Rectal smooth muscle tissue (tissue), 1 donor: Measurements from ENCODE around the gene DHX35.
A peak's percentile ranks its signal among the peaks of the same experiment; 100 is the strongest.

Experiments used
- H3K27ac ChIP-seq: one replicate; pipeline ENCODE4 v1.7.0; 2013; ENCODE audit warnings: low read depth, low read length, inconsistent platforms
- H3K27me3 ChIP-seq: one replicate; pipeline ENCODE4 v1.7.0; 2013; ENCODE audit warnings: low read length; ENCODE audit not compliant: control insufficient read depth, insufficient read depth
- H3K36me3 ChIP-seq: one replicate; pipeline ENCODE4 v1.7.0; 2013; ENCODE audit warnings: low read length; ENCODE audit not compliant: control insufficient read depth, insufficient read depth
- H3K4me1 ChIP-seq: one replicate; pipeline ENCODE4 v1.7.0; 2013; ENCODE audit warnings: low read length; ENCODE audit not compliant: control insufficient read depth, insufficient read depth
- H3K4me3 ChIP-seq: one replicate; pipeline ENCODE4 v1.7.0; 2013; ENCODE audit warnings: low read length
- H3K9ac ChIP-seq: one replicate; pipeline ENCODE4 v1.7.0; 2013; ENCODE audit warnings: low read length

The DHX35 gene

GRCh38 chr20:38969708-38970107, 7.6 kb downstream of the DHX35 start:
- Histone ChIP-seq H3K27me3 (no peaks in the 10 kb centered on the region), H3K4me3 (no peak overlapping the region), H3K27ac (peak overlapping the region; percentile 63), H3K4me1 (no peaks in the 10 kb centered on the region), H3K9ac (no peak overlapping the region), H3K36me3 (no peaks in the 10 kb centered on the region)

GRCh38 chr20:38970302-38970701, 8.2 kb downstream of the DHX35 start:
- Histone ChIP-seq H3K4me3 (no peak overlapping the region), H3K27me3 (no peaks in the 10 kb centered on the region), H3K9ac (no peak overlapping the region), H3K36me3 (no peaks in the 10 kb centered on the region), H3K27ac (peak overlapping the region; percentile 63), H3K4me1 (no peaks in the 10 kb centered on the region)

GRCh38 chr20:38973107-38973506, 11.0 kb downstream of the DHX35 start:
- Histone ChIP-seq H3K36me3 (no peaks in the 10 kb centered on the region), H3K27ac (peak overlapping the region; percentile 6)

GRCh38 chr20:38973645-38974044, 11.5 kb downstream of the DHX35 start:
- Histone ChIP-seq H3K4me1 (no peaks in the 10 kb centered on the region), H3K4me3 (no peak overlapping the region), H3K9ac (no peak overlapping the region), H3K27me3 (no peaks in the 10 kb centered on the region), H3K36me3 (no peaks in the 10 kb centered on the region), H3K27ac (no peak overlapping the region)

More at GRCh38 chr20:38973107-38973506, 11.0 kb downstream of the DHX35 start:
- no peak overlapping the region for H3K4me3 ChIP-seq
- H3K9ac ChIP-seq: no peak overlapping the region
- H3K4me1 ChIP-seq: no peaks in the 10 kb centered on the region
- no peaks in the 10 kb centered on the region for H3K27me3 ChIP-seq

- Histone ChIP-seq H3K36me3 (no peaks in the 10 kb centered on the region), H3K4me1 (no peaks in the 10 kb centered on the region), H3K27ac (no peak overlapping the region), H3K4me3 (no peak overlapping the region), H3K9ac (no peak overlapping the region), H3K27me3 (no peaks in the 10 kb centered on the region)
Observed at GRCh38 chr20:38975539-38976120, 13.5 kb downstream of the DHX35 start.

- Histone ChIP-seq H3K9ac (no peak overlapping the region), H3K4me1 (no peaks in the 10 kb centered on the region), H3K4me3 (no peak overlapping the region), H3K27me3 (no peaks in the 10 kb centered on the region), H3K27ac (no peak overlapping the region), H3K36me3 (no peaks in the 10 kb centered on the region)
Observed at GRCh38 chr20:38979434-38979833, 17.3 kb downstream of the DHX35 start.

- Histone ChIP-seq H3K9ac (no peak overlapping the region), H3K4me3 (no peak overlapping the region), H3K36me3 (no peaks in the 10 kb centered on the region), H3K4me1 (no peaks in the 10 kb centered on the region), H3K27me3 (no peaks in the 10 kb centered on the region), H3K27ac (no peak overlapping the region)
Observed at GRCh38 chr20:38979842-38980241, 17.7 kb downstream of the DHX35 start.

- no peaks in the 10 kb centered on the region for H3K27me3 ChIP-seq
- H3K4me3 ChIP-seq: no peak overlapping the region
- H3K4me1 ChIP-seq: peaks cover 4% of the 10 kb centered on the region
- H3K27ac ChIP-seq: no peak overlapping the region
- no peaks in the 10 kb centered on the region for H3K36me3 ChIP-seq
- H3K9ac ChIP-seq: no peak overlapping the region
Observed at GRCh38 chr20:38982291-38982690, 20.1 kb downstream of the DHX35 start.

- Histone ChIP-seq H3K4me1 (peaks cover 4% of the 10 kb centered on the region), H3K27me3 (no peaks in the 10 kb centered on the region), H3K36me3 (no peaks in the 10 kb centered on the region), H3K9ac (no peak overlapping the region), H3K4me3 (no peak overlapping the region), H3K27ac (peak overlapping the region; percentile 11)
Observed at GRCh38 chr20:38985060-38985459, 22.9 kb downstream of the DHX35 start.

GRCh38 chr20:38985603-38986170, 23.5 kb downstream of the DHX35 start:
- peaks cover 4% of the 10 kb centered on the region for H3K4me1 ChIP-seq
- H3K4me3 ChIP-seq: no peak overlapping the region
- H3K9ac ChIP-seq: no peak overlapping the region

GRCh38 chr20:38986663-38987062, 24.5 kb downstream of the DHX35 start:
- Histone ChIP-seq H3K4me3 (no peak overlapping the region), H3K9ac (no peak overlapping the region), H3K27ac (peak overlapping the region; percentile 5), H3K27me3 (no peaks in the 10 kb centered on the region), H3K4me1 (peaks cover 4% of the 10 kb centered on the region), H3K36me3 (no peaks in the 10 kb centered on the region)

More at GRCh38 chr20:38985603-38986170, 23.5 kb downstream of the DHX35 start:
- peak overlapping the region; percentile 50 for H3K27ac ChIP-seq
- no peaks in the 10 kb centered on the region for H3K36me3 ChIP-seq
- no peaks in the 10 kb centered on the region for H3K27me3 ChIP-seq

- Histone ChIP-seq H3K36me3 (no peaks in the 10 kb centered on the region), H3K9ac (no peak overlapping the region), H3K27ac (no peak overlapping the region), H3K4me1 (peaks cover 4% of the 10 kb centered on the region), H3K4me3 (no peak overlapping the region), H3K27me3 (no peaks in the 10 kb centered on the region)
Observed at GRCh38 chr20:38987777-38988176, 25.6 kb downstream of the DHX35 start.

GRCh38 chr20:38990728-38991127, 28.6 kb downstream of the DHX35 start:
- H3K4me1 ChIP-seq: peaks cover 3% of the 10 kb centered on the region
- H3K27ac ChIP-seq: no peak overlapping the region
- H3K4me3 ChIP-seq: no peak overlapping the region
- peaks cover 2% of the 10 kb centered on the region for H3K36me3 ChIP-seq
- H3K27me3 ChIP-seq: no peaks in the 10 kb centered on the region
- no peak overlapping the region for H3K9ac ChIP-seq
